HG03378 (cell line): Measurements from ENCODE around the gene NDUFS6.

Experiments used
- ATAC-seq: cut with Tn5 transposase; IDR thresholded peaks from one replicate; pipeline ENCODE4 v1.9.1; 2021; ENCODE audit warnings: mild to moderate bottlenecking, moderate library complexity; ENCODE audit not compliant: unreplicated experiment

Gene NDUFS6

GRCh38 chr5:1845696-1846095 is 44.5 kb downstream of the NDUFS6 start:
- no peak for ATAC-seq

GRCh38 chr5:1846583-1846982 is 45.4 kb downstream of the NDUFS6 start:
- ATAC-seq: no peak

GRCh38 chr5:1847056-1847455 is 45.8 kb downstream of the NDUFS6 start:
- no peak for ATAC-seq

GRCh38 chr5:1847611-1848010 is 46.4 kb downstream of the NDUFS6 start:
- no peak for ATAC-seq

- no peak for ATAC-seq
These were observed 49.3 kb downstream of the NDUFS6 start for GRCh38 chr5:1850324-1851154.

GRCh38 chr5:1851290-1851934 is 50.2 kb downstream of the NDUFS6 start:
- no peak for ATAC-seq

- ATAC-seq: no peak
These were observed 51.2 kb downstream of the NDUFS6 start for GRCh38 chr5:1852324-1852947.

GRCh38 chr5:1853531-1853930 is 52.3 kb downstream of the NDUFS6 start:
- no peak for ATAC-seq

GRCh38 chr5:1855075-1855474 is 53.9 kb downstream of the NDUFS6 start:
- ATAC-seq: no peak

- no peak for ATAC-seq
These were observed 54.4 kb downstream of the NDUFS6 start for GRCh38 chr5:1855596-1855995.

- no peak for ATAC-seq
These were observed 55.5 kb downstream of the NDUFS6 start for GRCh38 chr5:1856596-1857255.

GRCh38 chr5:1857256-1857600 is 56.0 kb downstream of the NDUFS6 start:
- ATAC-seq: no peak

GRCh38 chr5:1858436-1858835 is 57.2 kb downstream of the NDUFS6 start:
- no peak for ATAC-seq

GRCh38 chr5:1859099-1859498 is 57.9 kb downstream of the NDUFS6 start:
- ATAC-seq: no peak

GRCh38 chr5:1860021-1860610 is 58.9 kb downstream of the NDUFS6 start:
- ATAC-seq: no peak

GRCh38 chr5:1860949-1861348 is 59.7 kb downstream of the NDUFS6 start:
- no peak for ATAC-seq

GRCh38 chr5:1864896-1865440 is 63.8 kb downstream of the NDUFS6 start:
- ATAC-seq: no peak

GRCh38 chr5:1865486-1865885 is 64.3 kb downstream of the NDUFS6 start:
- no peak for ATAC-seq
